ENCODE measurements around the gene PRKAR1A.

DNA sequence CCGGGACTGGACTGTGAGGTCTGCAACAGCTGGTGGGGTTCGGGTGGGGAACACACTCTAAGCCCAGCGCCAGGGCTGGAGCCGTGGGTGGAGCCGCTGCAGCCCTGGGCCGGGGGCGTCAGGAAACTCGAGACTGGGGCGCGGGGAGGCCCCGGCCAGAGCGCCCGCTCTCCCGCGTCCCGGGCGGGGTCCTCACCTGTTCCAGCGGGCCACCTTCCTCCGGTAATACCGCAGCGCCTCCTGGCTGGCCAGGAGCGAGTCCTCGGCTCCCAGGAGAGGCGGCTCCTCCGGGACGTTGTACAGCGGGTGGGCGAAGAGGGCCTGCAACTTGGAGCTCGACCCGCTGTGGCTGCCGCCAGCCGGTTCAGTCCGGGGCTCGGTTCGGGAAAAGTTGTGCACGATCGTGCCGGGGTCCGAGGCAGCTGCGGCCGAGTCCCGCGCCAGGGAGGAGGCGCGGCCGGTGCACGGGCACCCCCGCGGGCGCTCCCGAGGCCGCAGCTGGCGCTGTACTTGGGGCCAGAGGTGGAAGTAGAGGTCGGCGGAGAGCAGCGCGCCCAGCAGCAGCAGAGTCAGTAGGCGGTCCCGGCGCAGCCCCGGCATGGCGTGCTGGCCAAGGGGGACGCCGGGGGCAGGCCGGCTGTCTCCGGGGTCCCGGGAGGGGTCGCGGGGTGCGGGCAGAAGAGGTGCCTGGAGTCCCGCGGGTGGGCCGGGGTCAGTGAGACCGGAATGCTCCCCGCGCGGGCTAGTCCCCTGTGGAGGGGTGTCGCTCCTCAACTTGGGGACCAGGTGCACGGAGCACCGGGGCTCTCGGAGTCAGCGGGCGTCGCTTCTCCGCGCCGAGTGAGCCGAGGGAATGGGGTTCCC is 88.1 kb downstream of the PRKAR1A start:
- TF ChIP-seq POLR2A (IDR thresholded peaks at IDR 0.05) (no peak), POLR2AphosphoS5 (IDR thresholded peaks at IDR 0.05) (no peak)

All from breast epithelium (tissue), 3 donors.